Measurements from ENCODE around the gene KDM3A.

Gene KDM3A

GRCh38 chr2:86523491-86523890, 82.3 kb downstream of the KDM3A start:
- DNase-seq: no peak

- no peak for DNase-seq
Observed at GRCh38 chr2:86525421-86526340, 84.5 kb downstream of the KDM3A start.

- DNase-seq: no peak
Observed at GRCh38 chr2:86533589-86533988, 92.4 kb downstream of the KDM3A start.

- no peak for DNase-seq
Observed at GRCh38 chr2:86541334-86541733, 100.2 kb downstream of the KDM3A start.

Data from NCI-H1048 (cell line).